ENCODE data around the gene MLPH. TPM values are rescaled to one million over a fixed set of nuclear protein-coding genes. Genes with fewer than 3 reads are reported as not detected.
"Not testable (repeated sequence)": the region's sequence is repeated elsewhere in the genome, so short reads cannot be mapped to it uniquely, and the experiment has no call there.

Gene MLPH
- total RNA-seq, 4 donors from 2014 or later = 59.7 to 889 (median 182) TPM

GRCh38 chr2:237465515-237466148 lies 21.4 kb upstream of the MLPH start:
- Histone ChIP-seq H3K9me3 (no peaks in the 10 kb centered on the region), H3K27ac (no peak overlapping the region), H3K27me3 (no peaks in the 10 kb centered on the region), H3K4me3 (no peak overlapping the region), H3K36me3 (no peaks in the 10 kb centered on the region), H3K4me1 (no peaks in the 10 kb centered on the region)
- no peak for DNase-seq
- intact Hi-C loops (cut with DNase I; ENCODE audit: low total_unique reads) = no loop called here
- WGBS, 2 donors (ENCODE audit: low coverage in 1 of 2) = 91 to 92% methylated on average over 14 to 16 of the region's 16 CpGs
- in situ Hi-C loops (cut with MboI; ENCODE audit: low pct_ligation_motif_present in 1 of 4, low pct_unique_long_range_greater_than_20kb in 1 of 4, low sequenced_read_pairs in 3 of 4) = no loop called here
- TF ChIP-seq EP300 (IDR thresholded peaks at IDR 0.05; ENCODE audit: low read depth) (no peak), POLR2A (IDR thresholded peaks at IDR 0.05) (no peak), CTCF (IDR thresholded peaks at IDR 0.05) (no peak), POLR2AphosphoS5 (IDR thresholded peaks at IDR 0.05) (no peak)

GRCh38 chr2:237466211-237466610 lies 20.8 kb upstream of the MLPH start:
- Histone ChIP-seq H3K4me3 (no peak overlapping the region), H3K27ac (no peak overlapping the region), H3K9me3 (no peaks in the 10 kb centered on the region), H3K4me1 (no peaks in the 10 kb centered on the region), H3K36me3 (no peaks in the 10 kb centered on the region), H3K27me3 (no peaks in the 10 kb centered on the region)
- WGBS, 2 donors (ENCODE audit: low coverage in 1 of 2) = 58 to 64% methylated on average over 4 to 6 of the region's 6 CpGs
- in situ Hi-C loops (cut with MboI; ENCODE audit: low pct_ligation_motif_present in 1 of 4, low pct_unique_long_range_greater_than_20kb in 1 of 4, low sequenced_read_pairs in 3 of 4) (no loop called here), intact Hi-C loops (cut with DNase I; ENCODE audit: low total_unique reads) (no loop called here)
- TF ChIP-seq CTCF (IDR thresholded peaks at IDR 0.05) = no peak
- TF ChIP-seq POLR2A (IDR thresholded peaks at IDR 0.05) = no peak
- TF ChIP-seq EP300 (IDR thresholded peaks at IDR 0.05; ENCODE audit: low read depth) = no peak
- no peak for TF ChIP-seq POLR2AphosphoS5 (IDR thresholded peaks at IDR 0.05)
- DNase-seq = no peak

GRCh38 chr2:237467447-237468179 lies 19.4 kb upstream of the MLPH start:
- intact Hi-C loops (cut with DNase I; ENCODE audit: low total_unique reads) = no loop called here

GRCh38 chr2:237469410-237469809 lies 17.6 kb upstream of the MLPH start:
- H3K9me3 ChIP-seq; intact Hi-C loops (cut with DNase I; ENCODE audit: low total_unique reads); DNase-seq; H3K27ac ChIP-seq; H3K4me1 ChIP-seq; H3K36me3 ChIP-seq; H3K27me3 ChIP-seq; H3K4me3 ChIP-seq; in situ Hi-C loops (cut with MboI; ENCODE audit: low pct_ligation_motif_present in 1 of 4, low pct_unique_long_range_greater_than_20kb in 1 of 4, low sequenced_read_pairs in 3 of 4): not testable (repeated sequence)
- WGBS, 2 donors (ENCODE audit: low coverage in 1 of 2) = 80 to 93% methylated on average over 2 to 7 of the region's 7 CpGs

More at GRCh38 chr2:237467447-237468179, 19.4 kb upstream of the MLPH start:
- TF ChIP-seq CTCF (IDR thresholded peaks at IDR 0.05) = no peak
- TF ChIP-seq POLR2A (IDR thresholded peaks at IDR 0.05) = no peak
- no peak for TF ChIP-seq POLR2AphosphoS5 (IDR thresholded peaks at IDR 0.05)
- no peak for TF ChIP-seq EP300 (IDR thresholded peaks at IDR 0.05; ENCODE audit: low read depth)
- Histone ChIP-seq H3K27ac (no peak overlapping the region), H3K27me3 (no peaks in the 10 kb centered on the region), H3K9me3 (no peaks in the 10 kb centered on the region), H3K4me3 (no peak overlapping the region), H3K36me3 (no peaks in the 10 kb centered on the region), H3K4me1 (peaks cover 0 to 5% (median 0%) of the 10 kb centered on the region in 4 donors)
- no peak for DNase-seq
- WGBS, 2 donors (ENCODE audit: low coverage in 1 of 2) = 62 to 70% methylated on average over 5 of the region's 5 CpGs
- in situ Hi-C loops (cut with MboI; ENCODE audit: low pct_ligation_motif_present in 1 of 4, low pct_unique_long_range_greater_than_20kb in 1 of 4, low sequenced_read_pairs in 3 of 4) = no loop called here

All from transverse colon (tissue), 4 donors.